ENCODE measurements around the gene ACADS.

The ACADS gene

GRCh38 chr12:120699553-120699952 lies 26.1 kb upstream of the ACADS start:
- no peak for DNase-seq (ENCODE audit: low spot score)

- no peak for DNase-seq (ENCODE audit: low spot score)
Measured at GRCh38 chr12:120700886-120701285, 24.7 kb upstream of the ACADS start.

DNA sequence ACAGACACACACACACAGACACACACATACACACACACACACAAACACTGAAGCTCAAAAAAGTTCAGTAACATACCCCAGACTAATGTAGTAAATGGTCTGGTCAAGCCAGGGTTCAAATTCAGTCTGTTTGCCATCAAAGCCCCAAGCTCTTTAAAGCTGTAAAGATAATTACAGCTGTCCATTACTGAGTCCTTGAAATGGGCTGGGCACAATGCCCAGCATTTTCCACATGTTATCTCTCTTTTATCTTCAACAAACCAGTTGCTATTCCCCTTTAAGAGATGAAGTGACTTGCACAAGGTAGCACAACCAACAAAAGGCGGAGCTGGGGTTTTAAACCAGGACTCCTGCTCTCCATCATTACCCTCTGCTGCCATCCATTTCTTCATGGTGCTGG lies 23.0 kb upstream of the ACADS start:
- no peak for DNase-seq (ENCODE audit: low spot score)

- DNase-seq (ENCODE audit: low spot score), result no peak
Measured at GRCh38 chr12:120703311-120703942, 22.2 kb upstream of the ACADS start.

- DNase-seq (ENCODE audit: low spot score), result no peak
Measured at GRCh38 chr12:120705618-120706017, 20.0 kb upstream of the ACADS start.

DNA sequence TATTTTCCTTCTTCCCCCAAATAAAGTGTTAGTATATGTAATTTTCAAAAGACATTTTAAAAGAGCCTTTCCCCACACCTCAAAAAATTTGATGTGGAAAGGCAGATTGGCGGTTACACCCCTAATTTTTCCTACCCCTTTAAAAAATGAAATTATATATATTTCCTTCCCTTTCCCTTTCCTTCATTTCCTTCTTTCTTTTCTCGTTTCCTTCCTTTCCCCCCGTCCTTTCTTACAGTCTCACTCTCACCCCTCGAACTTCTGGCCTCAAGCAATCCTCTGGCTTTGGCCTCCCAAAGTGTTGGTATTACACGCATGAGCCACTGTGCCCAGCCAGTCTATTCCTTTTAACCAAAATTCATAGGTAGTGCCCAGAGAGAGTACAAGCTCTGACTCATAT lies 19.6 kb upstream of the ACADS start:
- no peak for DNase-seq (ENCODE audit: low spot score)

GRCh38 chr12:120708651-120709050 lies 17.0 kb upstream of the ACADS start:
- DNase-seq (ENCODE audit: low spot score), result no peak

DNA sequence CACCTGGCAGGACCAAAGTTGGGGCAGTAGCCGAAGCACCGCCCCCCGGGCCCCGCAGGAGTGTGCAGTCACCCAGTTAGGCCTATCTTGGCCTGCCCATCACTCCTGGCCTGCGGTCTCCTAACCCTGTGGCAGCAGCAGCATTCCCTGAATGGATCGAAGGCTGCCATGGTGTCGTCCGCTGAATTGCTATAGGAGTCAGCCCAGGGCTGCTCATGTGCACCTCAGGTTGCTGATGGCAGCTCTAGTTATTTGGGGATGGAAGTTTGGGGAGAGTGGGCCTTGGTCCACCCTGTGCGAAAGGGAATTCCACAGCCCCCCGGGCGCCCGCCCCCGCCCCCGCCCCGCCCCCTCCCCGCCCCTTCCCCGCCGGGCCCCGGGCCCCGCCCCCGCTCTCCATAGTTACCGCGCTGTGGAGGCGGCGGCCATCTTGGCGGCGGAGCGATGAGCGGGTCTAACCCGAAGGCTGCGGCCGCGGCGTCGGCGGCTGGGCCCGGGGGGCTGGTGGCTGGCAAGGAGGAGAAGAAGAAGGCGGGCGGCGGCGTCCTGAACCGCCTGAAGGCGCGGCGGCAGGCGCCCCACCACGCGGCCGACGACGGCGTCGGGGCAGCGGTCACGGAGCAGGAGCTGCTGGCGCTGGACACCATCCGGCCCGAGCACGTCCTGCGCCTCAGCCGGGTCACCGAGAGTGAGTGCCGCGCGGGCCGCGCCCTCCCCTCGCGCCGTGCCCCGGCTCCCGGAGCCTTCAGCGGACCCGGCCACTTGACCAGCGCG lies 15.4 kb upstream of the ACADS start, which contains the start of gene UNC119B:
Gene UNC119B (plus strand): TSS at position 428 of the 774 bp plus-strand sequence. CDS start 17 bp downstream, at position 445.
- DNase-seq (ENCODE audit: low spot score), result peak; percentile 71

GRCh38 chr12:120710805-120711296 lies 14.8 kb upstream of the ACADS start:
- DNase-seq (ENCODE audit: low spot score), result no peak

- DNase-seq (ENCODE audit: low spot score), result no peak
Measured at GRCh38 chr12:120711411-120711810, 14.2 kb upstream of the ACADS start.

- DNase-seq (ENCODE audit: low spot score), result no peak
Measured at GRCh38 chr12:120712610-120713009, 13.0 kb upstream of the ACADS start.

DNA sequence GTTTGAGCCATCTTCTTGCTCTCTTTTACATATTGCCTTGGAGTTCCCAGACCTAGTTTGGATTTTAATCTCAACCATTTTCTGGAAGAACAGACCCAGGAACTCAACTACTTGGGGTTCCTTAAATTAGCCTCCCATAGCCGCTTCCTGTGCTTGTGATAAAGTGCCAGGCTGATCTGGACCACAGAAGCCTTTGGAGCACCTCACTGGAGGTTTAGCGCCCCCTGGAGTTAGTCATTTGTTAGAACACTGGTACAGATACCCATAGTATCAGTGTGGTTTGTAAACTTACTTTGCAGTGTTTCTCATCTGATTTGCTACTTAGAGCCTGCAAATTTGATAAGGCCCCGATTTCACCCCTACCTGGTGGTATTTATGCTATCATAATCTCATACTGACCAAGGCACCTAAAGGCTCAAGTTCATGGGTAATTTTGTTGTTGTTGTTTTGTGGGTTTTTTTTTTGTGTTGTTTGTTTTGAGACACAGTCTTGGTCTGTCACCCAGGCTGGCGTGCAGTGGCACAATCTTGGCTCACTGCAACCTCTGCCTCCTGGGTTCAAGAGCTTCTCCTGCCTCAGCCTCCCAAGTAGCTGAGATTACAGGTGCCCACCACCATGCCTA lies 11.7 kb upstream of the ACADS start:
- peak; percentile 75 for DNase-seq (ENCODE audit: low spot score)

GRCh38 chr12:120718055-120718454 lies 7.6 kb upstream of the ACADS start:
- DNase-seq (ENCODE audit: low spot score), result no peak

DNA sequence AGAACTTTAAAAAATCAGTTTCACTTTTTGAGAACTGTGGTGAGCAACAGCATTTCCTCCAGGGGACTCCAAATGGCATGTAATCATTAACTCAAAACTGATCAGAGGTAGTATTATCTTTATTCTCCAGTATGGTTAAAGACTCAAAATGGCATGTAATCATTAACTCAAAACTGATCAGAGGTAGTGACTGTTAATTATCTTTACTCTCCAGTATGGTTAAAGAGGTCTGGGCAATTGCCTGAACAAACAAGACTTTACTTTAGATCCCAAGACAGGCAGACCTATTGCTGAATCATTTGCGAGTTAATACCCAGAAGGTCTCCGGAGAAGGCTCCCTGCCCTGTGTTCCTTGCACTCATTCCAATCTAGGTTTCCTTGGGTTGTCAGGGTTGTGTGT lies 6.6 kb upstream of the ACADS start:
- no peak for DNase-seq (ENCODE audit: low spot score)

- no peak for DNase-seq (ENCODE audit: low spot score)
Measured at GRCh38 chr12:120719496-120720233, 6.0 kb upstream of the ACADS start.

GRCh38 chr12:120720234-120720986 lies 5.2 kb upstream of the ACADS start:
- no peak for DNase-seq (ENCODE audit: low spot score)

DNA sequence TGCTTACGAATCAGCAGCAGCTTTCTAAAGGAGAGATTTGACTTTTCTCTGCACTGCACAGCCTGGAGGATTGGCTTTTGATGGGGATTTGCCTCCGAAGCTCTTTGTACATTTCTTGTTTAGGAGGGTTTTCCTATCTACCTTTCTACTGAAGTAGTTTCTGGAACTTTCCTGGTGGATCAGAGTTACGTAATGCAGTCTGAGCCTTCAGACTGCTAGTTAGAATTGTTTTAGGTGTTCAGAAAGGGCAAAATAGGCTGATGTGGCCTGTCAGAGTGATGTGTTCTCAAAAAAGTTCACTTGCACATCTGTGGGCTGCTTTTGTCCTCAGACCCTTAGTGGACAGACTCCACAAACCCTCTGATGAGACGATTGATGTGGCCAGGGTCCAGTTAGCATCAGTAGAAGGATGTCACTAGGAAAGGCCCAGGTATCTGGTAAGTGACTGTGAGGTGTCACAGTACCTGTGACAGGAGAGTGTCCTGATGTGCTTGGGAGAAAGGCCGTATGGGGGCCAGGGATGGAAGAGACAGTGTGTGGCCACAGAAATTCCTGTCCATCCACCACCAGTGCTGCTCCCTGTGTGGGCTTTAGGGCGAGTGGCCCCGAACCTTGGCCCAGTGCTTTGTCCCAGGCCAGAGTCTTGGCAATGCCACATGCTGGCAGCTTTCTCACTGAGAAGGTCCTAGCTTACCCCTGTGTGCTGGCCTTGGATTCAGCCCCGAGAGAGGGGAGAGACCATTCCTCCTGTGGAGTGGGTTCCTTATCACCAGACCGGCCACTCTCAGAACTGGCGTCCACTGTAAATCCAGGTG lies 4.4 kb upstream of the ACADS start:
- no peak for DNase-seq (ENCODE audit: low spot score)

DNA sequence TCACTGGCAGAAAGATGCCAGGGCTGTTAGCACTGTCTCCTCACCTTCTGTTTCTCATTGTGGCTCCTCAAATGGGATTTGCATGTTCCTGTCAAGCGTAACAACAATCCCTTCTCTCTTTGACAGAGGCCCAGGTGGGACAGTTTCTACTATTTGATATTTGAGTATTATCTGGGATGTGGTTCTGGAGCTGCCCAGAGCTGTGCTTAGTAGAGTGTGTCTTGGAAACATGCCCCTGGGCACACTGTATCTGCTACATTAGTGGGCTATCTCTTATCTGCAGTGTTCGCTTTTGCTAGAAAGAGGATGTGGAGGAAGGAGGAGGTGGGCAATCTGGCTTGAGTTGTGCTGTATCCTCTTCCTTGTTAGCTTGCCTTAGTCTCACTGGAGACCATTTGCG lies 3.8 kb upstream of the ACADS start:
- no peak for DNase-seq (ENCODE audit: low spot score)

GRCh38 chr12:120722784-120723183 lies 2.8 kb upstream of the ACADS start:
- DNase-seq (ENCODE audit: low spot score), result no peak

- no peak for DNase-seq (ENCODE audit: low spot score)
Measured at GRCh38 chr12:120724720-120725119, 906 bp upstream of the ACADS start.

Data from SK-N-DZ (cell line).